OCI-LY7 (cell line): ENCODE results near the gene GDPD3. TPM values are rescaled to one million over a fixed set of nuclear protein-coding genes. Genes with fewer than 3 reads are reported as not detected.

Experiments
- BruUV-seq: library from RNA; stranded (reverse); fragments of 400-500 nt; replicated peaks from 2 replicates; lab custom pipeline; 2021; lab: Mats Ljungman, UMichigan
- CTCF ChIA-PET: fragments of 300-600 bp; sonication (Branson Sonifier 250); formaldehyde crosslinking; loops from one replicate; lab custom pipeline; 2022; ENCODE audit warnings: antibody characterized with exemption; ENCODE audit not compliant: unreplicated experiment; lab: Charles Lee
- POLR2A ChIA-PET: fragments of 300-600 bp; sonication (Branson Sonifier 250); formaldehyde crosslinking; loops from one replicate; lab custom pipeline; 2022; ENCODE audit warnings: antibody characterized with exemption; lab: Charles Lee
- DNase-seq: peaks from one replicate; pipeline ENCODE4 v3.0.0-alpha.2; 2015; ENCODE audit warnings: low spot score
- H2AFZ ChIP-seq: fragments of 200-600 bp; sonication (generic), shearing (Covaris generic); 2 replicates; pipeline ENCODE4 v1.6.1; 2014; ENCODE audit warnings: mild to moderate bottlenecking, antibody characterized with exemption, low read length, moderate library complexity
- H3K27ac ChIP-seq: fragments of 200-600 bp; sonication (generic); 2 replicates; pipeline ENCODE4 v1.5.1; 2014; ENCODE audit warnings: mixed run types, low read depth, mild to moderate bottlenecking, moderate library complexity, low read length, inconsistent platforms; ENCODE audit not compliant: poor library complexity, severe bottlenecking
- H3K36me3 ChIP-seq: fragments of 200-600 bp; sonication (generic); 2 replicates; pipeline ENCODE4 v1.6.1; 2014; ENCODE audit warnings: mild to moderate bottlenecking, antibody characterized with exemption, low read length, moderate library complexity, mixed read lengths; ENCODE audit not compliant: insufficient read depth
- H3K4me1 ChIP-seq: fragments of 200-600 bp; sonication (generic); 2 replicates; pipeline ENCODE4 v1.5.1; 2014; ENCODE audit warnings: mild to moderate bottlenecking, low read length; ENCODE audit not compliant: insufficient read depth, poor library complexity, severe bottlenecking
- H3K4me2 ChIP-seq: fragments of 200-600 bp; sonication (generic); 2 replicates; pipeline ENCODE4 v1.6.1; 2014; ENCODE audit warnings: mild to moderate bottlenecking, low read length
- H3K4me3 ChIP-seq: fragments of 200-600 bp; sonication (generic); 2 replicates; pipeline ENCODE4 v1.5.1; 2014; ENCODE audit warnings: mild to moderate bottlenecking, low read depth, low read length; ENCODE audit not compliant: poor library complexity, severe bottlenecking
- H3K79me2 ChIP-seq: fragments of 200-600 bp; sonication (generic); 2 replicates; pipeline ENCODE4 v1.6.1; 2016; ENCODE audit warnings: low read depth, mild to moderate bottlenecking, low read length, moderate library complexity, mixed read lengths; ENCODE audit not compliant: insufficient read depth
- H3K9me2 ChIP-seq: fragments of 200-600 bp; sonication (generic); 2 replicates; pipeline ENCODE4 v1.6.1; 2016; ENCODE audit warnings: mild to moderate bottlenecking, low read length, mixed read lengths; ENCODE audit not compliant: insufficient read depth
- H3K9me3 ChIP-seq: fragments of 200-600 bp; sonication (generic); 2 replicates; pipeline ENCODE4 v1.6.1; 2014; ENCODE audit warnings: mild to moderate bottlenecking, mixed run types, low read length, mixed read lengths
- H4K20me1 ChIP-seq: fragments of 200-600 bp; sonication (generic); 2 replicates; pipeline ENCODE4 v1.6.1; 2014; ENCODE audit warnings: mild to moderate bottlenecking, antibody characterized with exemption, low read length, moderate library complexity, mixed read lengths; ENCODE audit not compliant: insufficient read depth
- EZH2phosphoT487 ChIP-seq: fragments of 200-600 bp; sonication (generic); IDR thresholded peaks from 2 replicates; pipeline ENCODE4 v1.6.1; 2018; ENCODE audit warnings: low read depth, borderline replicate concordance, mild to moderate bottlenecking, mixed run types, antibody characterized with exemption, low read length, moderate library complexity, mixed read lengths
- intact Hi-C: fragments of 100-400 bp; cut with micrococcal nuclease; formaldehyde crosslinking; loops from one replicate; pipeline ENCODE4 v1.10.0; 2022; ENCODE audit not compliant: unreplicated experiment
- total RNA-seq, 2 experiments: library from RNA; depleted of rRNA in 1 of 2; stranded (reverse); fragments of >200 nt in 1 of 2; shearing (Covaris generic) in 1 of 2; gene quantifications; 2 replicates each; pipeline ENCODE4 v1.2.3, GENCODE V29; 2014 to 2022
- TF ChIP-seq, protein P1 (sequence below): fragments of 200-600 bp; sonication (generic); conservative IDR thresholded peaks from 2 replicates; pipeline ENCODE4 v1.5.1; 2014; ENCODE audit warnings: mild to moderate bottlenecking, antibody characterized with exemption, low read length, moderate library complexity, mixed read lengths

Gene GDPD3
- total RNA-seq, 2 experiments from 2014 or later = 2.0 to 5.2 TPM

GRCh38 chr16:30068333-30068732 is 45.0 kb downstream of the GDPD3 start:
- Histone ChIP-seq H3K9me2 (no peaks in the 10 kb centered on the region), H3K27ac (no peak overlapping the region)
- intact Hi-C loops = loop anchor here (10.0 kb wide), 1 partner anchor 286 kb away; the partner anchor contains the start of gene CD2BP2

GRCh38 chr16:30067584-30067916 is 45.8 kb downstream of the GDPD3 start:
- DNase-seq = no peak
- CTCF ChIA-PET = no interaction called here
- TF ChIP-seq EZH2phosphoT487 = no peak
- TF ChIP-seq, protein P1, sequence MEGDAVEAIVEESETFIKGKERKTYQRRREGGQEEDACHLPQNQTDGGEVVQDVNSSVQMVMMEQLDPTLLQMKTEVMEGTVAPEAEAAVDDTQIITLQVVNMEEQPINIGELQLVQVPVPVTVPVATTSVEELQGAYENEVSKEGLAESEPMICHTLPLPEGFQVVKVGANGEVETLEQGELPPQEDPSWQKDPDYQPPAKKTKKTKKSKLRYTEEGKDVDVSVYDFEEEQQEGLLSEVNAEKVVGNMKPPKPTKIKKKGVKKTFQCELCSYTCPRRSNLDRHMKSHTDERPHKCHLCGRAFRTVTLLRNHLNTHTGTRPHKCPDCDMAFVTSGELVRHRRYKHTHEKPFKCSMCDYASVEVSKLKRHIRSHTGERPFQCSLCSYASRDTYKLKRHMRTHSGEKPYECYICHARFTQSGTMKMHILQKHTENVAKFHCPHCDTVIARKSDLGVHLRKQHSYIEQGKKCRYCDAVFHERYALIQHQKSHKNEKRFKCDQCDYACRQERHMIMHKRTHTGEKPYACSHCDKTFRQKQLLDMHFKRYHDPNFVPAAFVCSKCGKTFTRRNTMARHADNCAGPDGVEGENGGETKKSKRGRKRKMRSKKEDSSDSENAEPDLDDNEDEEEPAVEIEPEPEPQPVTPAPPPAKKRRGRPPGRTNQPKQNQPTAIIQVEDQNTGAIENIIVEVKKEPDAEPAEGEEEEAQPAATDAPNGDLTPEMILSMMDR = no peak
- H4K20me1 ChIP-seq = peaks cover 14% of the 10 kb centered on the region
- peak overlapping the region; percentile 99 for H3K4me3 ChIP-seq
- H3K4me2 ChIP-seq = peak overlapping the region; percentile 94
- H3K27ac ChIP-seq = no peak overlapping the region
- BruUV-seq = no TSS peak
- H3K9me3 ChIP-seq = no peaks in the 10 kb centered on the region
- H3K36me3 ChIP-seq = peaks cover 69% of the 10 kb centered on the region
- no peak overlapping the region for H2AFZ ChIP-seq
- POLR2A ChIA-PET = interaction anchor here (1.5 kb wide), 1 partner anchor 25 kb away, joined by 4 read pairs; no protein-coding TSS in a partner anchor
- peaks cover 39% of the 10 kb centered on the region for H3K4me1 ChIP-seq
- H3K79me2 ChIP-seq = peaks cover 44% of the 10 kb centered on the region
- intact Hi-C loops = loop anchor here (10.0 kb wide), 1 partner anchor 287 kb away; the partner anchor contains the start of gene CD2BP2
- no peaks in the 10 kb centered on the region for H3K9me2 ChIP-seq

More at GRCh38 chr16:30068333-30068732, 45.0 kb downstream of the GDPD3 start:
- Histone ChIP-seq H3K4me1 (peaks cover 36% of the 10 kb centered on the region), H3K4me3 (no peak overlapping the region), H3K4me2 (no peak overlapping the region; the same call in 1 of the 2 replicates), H3K9me3 (no peaks in the 10 kb centered on the region), H2AFZ (no peak overlapping the region), H3K79me2 (peaks cover 44% of the 10 kb centered on the region), H4K20me1 (peaks cover 14% of the 10 kb centered on the region), H3K36me3 (peaks cover 77% of the 10 kb centered on the region)
- BruUV-seq = no TSS peak
- ChIA-PET CTCF (no interaction called here), POLR2A (interaction anchor here (0.6 to 0.7 kb wide), 2 partner anchors 111 to 366 kb away, joined by 4 to 5 read pairs; no protein-coding TSS in a partner anchor)
- DNase-seq = no peak
- TF ChIP-seq, protein P1 = no peak
- no peak for TF ChIP-seq EZH2phosphoT487
